HG03175 (cell line): ENCODE data around the gene DNLZ.

ENCODE experiments used
- ATAC-seq: cut with Tn5 transposase; IDR thresholded peaks from one replicate; pipeline ENCODE4 v1.9.1; 2021; ENCODE audit warnings: mild to moderate bottlenecking, moderate library complexity; ENCODE audit not compliant: unreplicated experiment

DNLZ gene

DNA sequence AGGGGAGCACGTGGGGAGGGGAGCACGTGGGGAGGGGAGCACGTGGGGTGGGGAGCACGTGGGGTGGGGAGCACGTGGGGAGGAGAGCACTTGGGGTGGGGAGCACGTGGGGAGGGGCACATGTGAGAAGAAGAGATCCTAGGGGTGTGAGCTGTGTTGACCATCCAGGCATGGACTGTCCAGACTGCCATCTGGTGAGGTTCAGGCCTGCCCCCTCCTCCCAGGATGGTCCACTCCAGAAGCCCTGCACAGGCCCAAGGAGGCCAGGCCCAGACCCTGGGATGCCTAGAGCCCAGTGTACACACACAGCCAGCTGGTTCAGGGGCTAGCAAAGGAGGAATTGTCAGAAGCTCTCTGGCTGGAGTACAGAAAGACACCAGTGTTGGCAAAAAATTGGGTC is 34.1 kb upstream of the DNLZ start:
- no peak for ATAC-seq

DNA sequence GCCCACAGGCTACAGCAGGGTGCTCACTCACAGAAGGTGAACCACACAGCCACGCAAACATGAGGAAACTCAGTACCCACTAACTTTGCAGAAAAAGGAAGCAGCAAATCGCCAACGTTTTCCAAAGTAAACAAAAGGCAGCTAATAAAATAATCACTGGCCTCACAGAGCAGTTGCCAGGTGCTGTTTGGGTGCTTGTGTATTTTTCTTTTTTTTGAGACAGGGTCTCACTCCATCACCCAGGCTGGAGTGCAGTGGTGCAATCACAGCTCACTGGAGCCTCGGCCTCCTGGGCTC is 32.6 kb upstream of the DNLZ start:
- ATAC-seq, result no peak

DNA sequence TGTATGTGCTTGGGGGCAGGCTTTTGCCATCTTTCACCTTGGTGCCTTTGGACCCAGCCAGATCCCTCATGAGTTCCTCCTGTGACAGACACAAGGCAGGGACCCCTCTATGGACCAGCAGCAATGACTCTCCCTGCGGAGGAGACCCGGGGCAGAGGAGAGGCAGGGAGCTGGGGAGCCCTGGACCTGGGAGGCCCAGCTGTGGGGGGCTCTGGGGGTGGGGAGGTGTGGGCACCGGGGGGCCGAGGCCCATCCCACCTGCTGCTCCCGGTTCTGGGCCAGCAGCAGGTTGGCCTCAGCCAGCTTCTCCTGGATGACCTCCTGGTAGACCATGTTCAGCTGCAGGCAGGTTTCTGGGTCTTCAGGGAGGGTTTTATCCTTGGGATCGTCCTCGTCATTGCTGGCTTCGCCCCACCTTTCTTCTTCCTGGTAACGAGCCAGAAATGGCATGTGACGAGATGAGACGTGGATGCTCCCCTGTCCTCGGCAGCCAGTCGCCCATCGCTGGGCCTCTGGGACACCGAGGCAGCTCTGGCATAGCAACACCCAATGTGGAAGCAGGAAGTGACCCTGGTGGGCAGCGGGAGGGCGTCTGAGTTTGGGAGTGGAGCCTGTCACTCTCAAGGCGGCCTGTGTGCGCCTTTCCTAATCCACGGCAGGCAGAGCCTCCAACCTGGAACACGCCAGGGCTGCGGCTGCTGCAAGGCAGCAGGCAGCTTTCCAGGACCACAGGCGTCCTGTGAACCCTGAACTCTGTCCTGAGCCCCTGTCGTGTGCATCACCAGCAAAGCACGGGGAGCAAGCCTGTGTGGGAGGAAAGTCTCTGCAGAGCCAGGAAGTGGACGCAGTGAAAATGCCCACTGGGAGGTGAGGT is 32.0 kb upstream of the DNLZ start:
- ATAC-seq, result no peak

DNA sequence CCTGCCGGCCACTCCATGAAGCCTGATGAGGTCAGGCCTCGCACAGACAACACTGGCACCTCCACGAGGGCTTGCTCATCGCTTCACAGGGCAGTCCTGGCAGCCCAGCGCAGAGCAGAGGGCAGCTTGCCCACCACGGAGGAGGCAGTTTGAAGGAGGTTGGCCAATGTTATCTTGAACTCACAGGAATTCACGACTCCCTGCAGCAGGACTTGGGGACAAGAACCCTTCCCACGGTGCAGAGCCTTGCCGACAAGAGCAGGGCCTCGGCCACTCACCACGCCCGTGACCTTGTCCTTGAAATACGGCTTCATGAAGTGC is 31.4 kb upstream of the DNLZ start:
- no peak for ATAC-seq

DNA sequence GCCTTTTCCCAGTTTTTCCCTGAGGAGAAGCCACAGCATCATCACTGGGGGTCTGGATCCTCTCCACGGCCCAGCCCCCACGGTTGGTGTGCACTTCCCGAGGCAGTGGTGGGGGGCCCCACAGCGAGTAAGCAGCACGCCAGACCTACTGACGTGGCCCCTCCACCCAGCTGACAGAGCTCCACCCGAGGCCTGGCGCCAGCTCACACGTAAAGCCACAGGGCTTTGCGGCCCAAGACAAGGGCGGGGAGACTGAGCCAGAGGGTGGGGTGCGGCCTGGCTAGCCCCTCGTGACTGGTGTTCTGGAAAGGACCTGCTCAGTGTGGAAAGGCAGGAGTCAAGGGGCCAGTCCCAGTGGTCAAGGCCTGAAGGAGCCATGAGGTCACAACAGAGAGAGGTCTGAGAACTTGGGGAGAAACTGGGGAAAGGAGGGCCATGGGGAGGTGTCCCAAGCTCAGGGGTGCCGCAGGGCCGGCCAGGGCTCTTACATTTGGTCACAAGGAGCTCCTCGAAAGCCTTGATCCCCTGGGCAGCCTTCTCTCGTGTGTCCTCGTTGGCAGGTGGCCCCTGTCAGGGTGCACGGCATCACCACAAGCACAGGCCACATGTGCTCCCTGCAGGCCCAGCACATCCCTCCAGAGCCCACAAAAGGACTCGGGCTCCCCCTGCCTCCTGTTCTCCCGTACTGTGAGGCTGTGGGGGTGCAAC is 30.9 kb upstream of the DNLZ start:
- no peak for ATAC-seq

DNA sequence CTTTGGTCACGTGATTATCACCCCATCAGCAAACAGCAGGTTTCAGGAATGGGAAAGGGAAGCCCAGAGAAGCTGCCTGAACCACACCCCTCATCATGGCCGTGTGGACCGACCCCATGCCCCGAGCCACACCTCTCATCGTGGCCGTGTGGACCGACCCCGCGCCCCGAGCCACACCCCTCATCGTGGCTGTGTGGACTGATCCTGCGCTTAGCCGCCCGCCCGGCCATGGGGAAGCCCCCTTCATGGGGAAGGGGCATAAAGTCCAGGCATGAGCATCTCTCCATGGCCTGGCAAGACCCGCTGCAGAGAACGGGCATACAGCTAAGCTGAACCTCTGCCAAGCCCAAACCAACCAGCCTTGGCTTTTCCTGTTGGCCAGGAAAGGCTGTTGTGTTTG is 30.0 kb upstream of the DNLZ start:
- no peak for ATAC-seq

DNA sequence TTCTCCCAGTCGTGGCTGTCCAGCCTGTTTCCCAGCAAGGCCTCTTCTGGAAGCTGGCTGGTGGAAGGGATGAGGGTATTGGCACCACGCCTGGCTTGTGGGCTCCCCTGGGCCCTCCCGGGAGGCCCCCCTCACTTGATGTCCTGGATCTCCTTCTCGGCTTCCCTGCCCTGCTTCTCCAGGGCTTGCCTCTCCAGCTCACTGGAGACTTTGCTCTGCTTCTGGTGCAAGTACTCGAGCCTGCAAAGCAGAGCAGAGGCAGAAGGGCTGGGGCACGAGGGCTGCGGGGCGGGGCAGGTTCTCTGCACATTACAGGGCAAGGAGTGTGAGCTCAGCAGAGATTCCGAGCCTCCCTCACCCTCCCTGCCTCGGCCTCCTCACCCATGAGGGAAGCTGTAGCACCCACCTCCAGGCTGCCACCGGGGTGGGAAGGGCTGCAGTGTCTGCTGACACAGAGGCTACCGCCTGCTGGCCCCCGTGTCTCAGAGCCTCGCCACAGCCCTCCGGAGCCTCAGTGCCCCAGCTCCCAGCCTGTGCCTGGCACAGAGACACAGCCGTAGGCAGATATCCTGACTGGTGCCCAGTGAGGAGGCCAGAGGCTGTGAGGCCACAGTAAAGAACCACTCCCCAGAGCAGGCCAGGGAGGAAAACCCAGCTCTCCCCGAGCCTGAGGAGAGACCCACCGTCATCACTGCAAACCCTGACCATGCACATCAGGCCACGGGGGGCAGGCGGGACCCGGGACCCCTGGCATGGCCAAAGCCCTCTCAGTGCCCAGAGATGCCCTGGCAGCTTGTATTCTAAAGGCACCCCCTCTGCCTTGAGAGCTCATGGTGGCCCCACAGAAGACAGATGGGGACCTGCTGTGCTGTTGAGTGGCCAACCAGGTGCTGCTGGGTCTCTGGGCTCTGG is 29.2 kb upstream of the DNLZ start:
- no peak for ATAC-seq

DNA sequence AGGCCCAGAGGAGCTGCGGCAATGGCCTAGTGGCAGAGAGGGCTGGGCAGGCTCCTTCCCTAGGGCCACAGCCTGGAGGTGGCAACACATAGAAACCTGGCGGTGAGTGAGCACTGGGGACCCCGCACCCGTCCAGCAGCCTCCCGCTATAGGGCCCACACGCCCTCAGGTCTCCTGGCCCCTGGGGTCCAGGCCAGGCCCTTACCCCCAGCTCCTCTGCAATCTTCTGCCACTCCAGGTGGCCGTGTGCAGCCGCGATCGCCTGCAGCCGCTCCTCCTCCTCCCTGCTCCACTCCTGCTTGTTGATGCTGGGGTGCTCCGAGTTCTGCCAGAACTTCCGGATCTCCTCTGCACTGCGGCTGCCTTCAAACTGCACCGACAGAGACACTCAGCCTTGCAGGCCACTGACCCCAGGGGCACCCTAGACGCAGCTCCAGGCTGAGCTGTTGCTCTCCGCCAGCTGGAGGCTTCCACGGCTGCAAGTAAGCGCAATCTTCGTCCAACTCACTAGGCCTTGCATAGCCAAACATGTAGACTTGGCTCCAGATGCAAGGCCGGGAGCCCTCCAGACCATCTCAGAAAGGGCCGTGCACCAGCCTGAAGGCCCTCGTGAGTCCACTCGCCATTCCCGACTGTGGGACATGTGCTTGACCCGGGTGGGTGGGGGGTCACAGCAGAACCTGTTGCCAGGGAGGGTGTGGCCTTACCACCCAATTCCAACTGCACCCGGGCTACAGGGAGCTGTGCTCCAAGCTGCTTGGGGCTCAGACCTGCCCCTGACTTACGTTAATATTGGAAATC is 28.4 kb upstream of the DNLZ start:
- ATAC-seq, result no peak

DNA sequence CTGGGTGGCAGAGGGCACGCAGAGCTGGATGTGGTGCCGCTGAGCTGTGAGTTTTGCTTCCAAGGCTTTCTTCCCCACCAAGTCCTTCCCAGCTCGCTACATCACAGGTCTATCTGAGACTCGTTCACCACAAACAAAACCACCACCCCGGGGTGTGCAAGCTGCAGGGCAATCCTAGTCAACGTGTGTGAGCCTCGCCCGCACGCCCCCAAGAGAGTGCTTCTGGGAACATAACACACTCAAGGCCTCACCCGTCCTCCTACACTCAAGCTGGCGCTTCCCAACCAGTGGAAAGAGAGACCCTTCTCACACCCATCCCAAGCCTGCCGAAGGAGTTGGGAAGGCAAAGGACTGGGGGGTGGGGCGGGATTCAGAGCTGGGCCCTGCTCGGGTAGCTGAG is 25.9 kb upstream of the DNLZ start:
- no peak for ATAC-seq

DNA sequence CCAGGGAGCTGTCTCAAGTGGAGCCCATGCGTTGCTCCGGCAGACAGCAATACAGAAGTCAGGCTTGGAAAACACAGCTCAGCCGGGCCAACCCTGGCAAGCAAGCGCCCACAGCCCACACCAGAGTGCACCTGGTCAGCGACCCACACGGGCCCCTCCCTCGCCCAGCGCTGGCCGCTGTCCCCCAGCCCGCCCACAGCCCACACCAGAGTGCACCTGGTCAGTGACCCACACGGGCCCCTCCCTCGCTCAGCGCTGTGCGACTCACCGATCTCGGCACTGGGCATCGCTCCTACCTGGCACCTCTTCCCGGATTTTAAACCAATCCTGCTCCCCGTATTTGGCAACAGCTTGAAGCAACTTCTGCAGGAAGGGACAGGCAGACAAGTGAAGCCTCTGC is 23.7 kb upstream of the DNLZ start:
- no peak for ATAC-seq

DNA sequence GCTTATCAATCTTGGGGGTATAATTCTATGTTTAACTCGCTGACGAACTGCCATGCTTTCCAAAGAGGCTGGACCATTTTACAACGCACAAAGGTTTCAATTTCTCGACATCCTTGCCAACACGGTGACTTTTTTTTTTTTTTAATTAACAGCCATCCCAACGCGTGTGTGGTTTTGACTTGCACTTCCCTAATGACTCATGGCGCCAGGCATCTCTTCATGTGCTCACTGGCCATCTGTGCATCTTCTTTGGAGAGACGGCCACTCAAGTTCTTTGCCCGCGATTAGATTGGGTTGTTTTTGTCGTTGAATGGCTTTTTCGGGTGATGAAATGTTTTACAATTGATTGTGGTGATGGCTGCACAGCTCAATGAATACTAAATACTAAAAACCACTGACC is 22.5 kb upstream of the DNLZ start:
- no peak for ATAC-seq

DNA sequence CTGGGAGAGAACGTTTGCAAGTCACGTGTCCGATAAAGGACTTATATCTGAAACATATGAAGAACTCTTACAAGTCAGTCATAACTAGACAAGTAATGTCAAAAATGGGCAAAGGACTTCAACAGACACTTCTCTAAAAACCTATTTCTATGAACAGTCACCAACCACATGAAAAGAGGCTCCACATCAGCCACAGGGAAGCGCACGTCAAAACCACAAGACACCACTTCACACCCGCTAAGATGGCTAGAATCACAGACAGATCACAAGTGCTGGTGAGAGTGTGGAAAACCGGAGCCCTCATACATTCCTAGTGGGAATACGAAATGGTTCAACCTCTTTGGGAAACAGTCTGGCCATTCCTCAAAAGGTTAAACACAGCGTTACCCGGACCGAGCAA is 21.5 kb upstream of the DNLZ start:
- no peak for ATAC-seq

DNA sequence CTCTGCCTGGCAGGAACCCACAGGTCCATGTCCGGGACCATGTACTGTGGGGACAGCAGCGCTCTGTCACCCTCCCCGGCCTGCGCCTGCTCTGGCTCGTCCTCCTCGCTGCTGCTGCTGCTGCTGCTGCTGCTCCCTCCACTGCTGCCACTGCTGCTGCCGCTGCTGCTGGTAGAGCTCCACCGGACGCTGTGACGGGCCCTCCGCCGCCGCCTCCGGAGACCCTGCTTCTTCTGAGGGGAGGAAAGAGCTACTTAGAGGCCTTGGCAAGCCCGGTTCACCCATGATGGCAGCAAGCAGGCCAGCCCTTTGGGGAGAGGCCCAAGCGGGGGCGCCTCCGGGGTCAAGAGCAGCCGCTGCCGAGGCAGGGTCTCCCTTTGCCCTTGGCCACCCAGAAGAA is 19.9 kb upstream of the DNLZ start:
- ATAC-seq, result no peak

DNA sequence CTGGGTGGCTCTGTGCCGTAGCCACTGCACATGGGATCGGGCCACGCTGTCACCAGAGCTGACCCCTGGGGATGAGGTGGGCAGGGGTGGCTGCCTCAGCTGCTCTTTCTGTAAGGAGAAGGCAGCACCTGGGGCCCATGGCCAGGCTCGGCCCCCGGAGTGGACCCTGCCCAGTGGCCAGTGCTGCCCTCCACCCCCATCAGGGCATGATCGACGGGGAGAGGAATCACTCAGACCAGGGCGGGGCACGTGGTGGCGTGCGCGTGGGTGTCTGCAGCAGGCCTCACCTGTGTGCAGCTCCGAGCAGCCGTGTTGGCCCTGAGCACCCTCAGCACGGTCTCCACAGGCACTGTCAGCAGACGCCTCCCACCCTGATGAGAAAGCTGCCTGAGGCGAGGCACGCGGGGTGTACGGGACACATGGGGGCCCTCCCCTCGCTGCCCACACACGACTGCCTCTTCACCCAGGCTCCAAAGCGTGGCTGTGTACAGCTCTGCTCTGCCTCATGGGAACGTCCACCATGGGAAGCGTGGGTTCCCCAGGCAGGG is 18.5 kb upstream of the DNLZ start:
- ATAC-seq, result no peak

DNA sequence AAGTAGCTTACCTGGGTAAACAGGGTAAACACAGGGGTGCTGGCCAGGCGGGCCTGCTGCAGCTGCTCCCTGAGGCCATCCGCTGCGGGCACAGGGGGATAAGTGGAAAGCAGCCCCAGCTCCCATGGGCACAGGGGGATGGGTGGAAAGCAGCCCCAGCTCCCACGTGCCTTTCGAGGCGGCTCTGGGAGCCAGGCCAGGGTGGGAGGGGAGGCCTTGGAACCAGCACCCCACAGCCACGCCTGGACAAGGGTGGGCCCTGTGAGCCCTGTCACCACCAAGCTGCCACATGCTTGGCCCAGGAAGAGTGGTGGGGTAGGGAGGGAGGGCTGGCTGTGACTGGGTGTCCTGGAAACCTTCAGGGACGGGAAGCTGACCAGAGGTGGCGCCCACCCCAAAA is 17.8 kb upstream of the DNLZ start:
- no peak for ATAC-seq

DNA sequence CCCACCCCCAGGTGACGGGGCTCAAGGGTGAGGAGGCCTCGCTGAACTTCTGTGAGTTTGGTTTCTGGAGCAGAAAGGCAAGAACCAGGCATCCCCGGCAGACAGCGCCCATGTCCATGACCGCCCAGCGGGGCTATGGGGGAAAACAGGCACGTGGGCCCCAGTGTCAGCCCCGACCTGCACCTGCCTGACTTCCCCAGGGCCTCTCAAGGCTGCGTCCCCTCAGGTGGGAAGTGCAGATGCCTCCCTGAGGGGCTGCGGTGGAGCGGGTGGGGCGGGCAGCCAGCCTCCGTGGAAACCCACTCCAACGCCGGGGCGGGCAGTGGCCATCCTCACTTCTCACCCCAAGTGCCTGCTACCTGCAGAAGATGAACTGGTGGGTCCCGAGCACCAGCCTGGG is 16.8 kb upstream of the DNLZ start:
- ATAC-seq, result no peak

DNA sequence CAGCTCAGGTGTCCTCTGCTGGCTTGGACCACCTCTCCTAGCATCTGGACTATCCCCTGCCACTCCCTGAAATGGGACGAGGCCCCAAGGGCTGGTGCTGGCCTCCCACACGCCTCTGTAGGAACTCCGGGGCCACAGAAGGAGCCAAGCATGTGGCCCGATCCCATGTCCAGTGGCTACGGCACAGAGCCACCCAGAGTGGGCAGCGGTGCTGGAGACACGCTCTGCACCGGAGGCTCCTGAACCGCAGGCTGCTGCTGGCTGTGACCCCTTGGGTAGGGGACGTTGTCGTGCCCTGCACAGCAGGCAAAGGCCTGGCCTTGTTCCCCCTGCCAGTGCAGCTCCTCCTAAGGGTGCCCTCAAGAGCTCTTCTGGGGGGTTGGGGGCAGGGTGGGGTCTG is 16.3 kb upstream of the DNLZ start:
- no peak for ATAC-seq

DNA sequence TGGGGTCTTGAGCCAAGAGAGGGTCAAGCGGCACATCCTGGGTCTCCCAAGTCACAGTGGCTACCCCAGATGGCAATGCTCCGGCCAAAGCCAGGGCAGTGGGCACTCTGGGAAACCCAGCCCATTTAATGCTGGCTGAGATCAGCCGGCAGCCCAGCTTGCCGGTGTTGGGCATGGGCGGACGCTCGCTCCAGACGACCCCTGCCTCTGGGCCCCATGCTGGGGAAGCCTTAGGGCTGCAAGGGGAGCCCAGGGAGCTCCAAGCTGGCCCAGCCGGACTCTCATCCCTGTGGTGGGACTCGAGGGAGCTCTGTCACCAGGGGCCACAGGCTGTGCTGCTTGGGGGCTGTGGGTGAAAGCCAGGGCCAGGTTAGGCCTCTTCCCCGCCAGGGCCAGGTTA is 15.9 kb upstream of the DNLZ start:
- no peak for ATAC-seq

DNA sequence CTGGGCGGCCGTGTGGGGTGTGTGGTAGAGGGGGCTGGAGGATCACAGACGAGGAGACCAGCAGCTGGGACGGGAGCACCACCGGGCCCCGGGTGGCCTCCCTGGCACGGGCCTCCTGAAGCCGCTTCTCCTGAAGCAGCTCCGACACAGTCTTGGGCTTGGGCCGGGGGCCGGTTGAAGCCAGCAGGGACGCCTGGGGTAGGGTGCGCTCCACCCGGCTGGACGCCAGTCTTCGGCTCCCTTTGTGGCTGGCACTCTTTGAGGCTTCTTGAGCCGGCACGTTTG is 15.4 kb upstream of the DNLZ start:
- ATAC-seq, result no peak

DNA sequence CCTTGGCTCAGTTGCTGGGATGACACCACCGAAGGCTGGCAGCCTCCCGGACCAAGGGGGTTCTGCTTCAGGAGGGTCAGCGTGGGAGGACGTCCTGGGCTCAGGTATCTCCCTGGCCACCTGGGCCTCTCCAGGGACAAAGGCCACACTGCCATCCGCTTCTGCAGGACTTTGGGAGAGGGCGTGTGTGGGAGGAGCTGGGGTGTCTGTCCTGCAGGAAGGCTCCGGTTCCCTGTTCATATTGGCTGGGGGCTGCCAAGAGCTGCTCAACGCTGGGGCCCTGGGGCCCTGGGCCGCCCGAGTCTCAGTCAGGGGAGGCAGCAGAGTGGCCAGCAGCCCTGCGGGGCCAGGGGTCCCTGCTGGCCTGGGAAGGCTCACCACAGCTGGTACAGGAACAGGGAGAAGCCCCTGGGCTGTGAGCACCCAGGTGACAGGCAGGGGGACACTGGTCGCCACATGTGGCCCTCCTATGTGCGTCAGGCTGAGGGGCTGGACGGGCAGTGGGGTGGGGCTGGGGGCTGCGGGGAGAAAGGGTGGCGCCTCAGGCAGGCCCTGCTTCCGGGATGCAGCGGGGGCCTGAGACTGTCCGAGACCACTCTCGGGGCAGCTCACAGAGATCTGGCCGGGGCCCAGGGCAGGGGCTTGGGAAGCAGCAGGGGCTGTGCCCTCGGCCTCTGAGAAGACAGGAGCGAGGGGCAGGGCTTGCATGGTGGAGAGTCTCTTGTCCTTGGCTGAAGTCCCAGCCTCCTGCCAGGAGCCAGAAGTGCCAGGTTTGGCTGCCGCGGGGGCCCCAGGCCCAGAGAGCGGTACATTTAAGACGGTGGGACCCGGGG is 14.8 kb upstream of the DNLZ start:
- no peak for ATAC-seq
